HG02588 (cell line): ENCODE results near the gene TOMM20L.

Source experiments
- ATAC-seq: cut with Tn5 transposase; IDR thresholded peaks from one replicate; pipeline ENCODE4 v1.9.1; 2021; ENCODE audit warnings: mild to moderate bottlenecking, moderate library complexity; ENCODE audit not compliant: unreplicated experiment

Gene TOMM20L

GRCh38 chr14:58426670-58427280 lies 31.0 kb downstream of the TOMM20L start:
- ATAC-seq: peak; percentile 44

- peak; percentile 85 for ATAC-seq
Measured at GRCh38 chr14:58427281-58428117, 31.8 kb downstream of the TOMM20L start, which contains the start of the genes KIAA0586 and TIMM9. Gene KIAA0586 (plus strand): TSS chr14:58427719. CDS start chr14:58428265, 546 bp downstream. Gene TIMM9 (minus strand): TSS chr14:58427531. CDS start chr14:58411945, 15,586 bp downstream.

GRCh38 chr14:58428118-58428683 lies 32.5 kb downstream of the TOMM20L start:
- ATAC-seq: no peak

- no peak for ATAC-seq
Measured at GRCh38 chr14:58430156-58430555, 34.4 kb downstream of the TOMM20L start.

GRCh38 chr14:58439476-58439875 lies 43.7 kb downstream of the TOMM20L start:
- no peak for ATAC-seq

GRCh38 chr14:58444627-58445026 lies 48.9 kb downstream of the TOMM20L start:
- no peak for ATAC-seq

GRCh38 chr14:58455593-58456265 lies 60.0 kb downstream of the TOMM20L start:
- no peak for ATAC-seq
